Naive thymus-derived CD8-positive, alpha-beta T cell (primary cell): ENCODE data around the gene REM2. TPM values are rescaled to one million over a fixed set of nuclear protein-coding genes. Genes with fewer than 3 reads are reported as not detected.

Experiments
- ATAC-seq, 2 donors: fragments of 150-1000 bp; cut with Tn5 transposase in 1 of 2; sonication (Bioruptor Pico), chemical (Tn5 transposase) in 1 of 2; 1 replicate in 1 of 2; 2 replicates in 1 of 2; pipeline ENCODE4 v1.10.0; 2021; ENCODE audit warnings: mild to moderate bottlenecking in 2 of 2, moderate library complexity in 2 of 2
- POLR2A ChIA-PET: fragments of 350-600 bp; sonication (Branson Sonifier 250); formaldehyde crosslinking; loops from one replicate; lab custom pipeline; 2021; ENCODE audit warnings: antibody characterized with exemption; lab: Charles Lee
- DNase-seq, 10 donors: peaks; one replicate each; pipeline versions ENCODE4 v3.0.0 to v3.0.0-alpha.2; 2020 to 2022
- H3K27ac Mint-ChIP-seq, 10 donors: one replicate each; pipeline ENCODE4 v1.8.0; 2020 to 2022; ENCODE audit warnings: mild to moderate bottlenecking in 10 of 10, mixed read lengths in 10 of 10, moderate library complexity in 4 of 10, inconsistent platforms in 1 of 10
- H3K27me3 Mint-ChIP-seq, 5 donors: one replicate each; pipeline ENCODE4 v1.8.0; 2021 to 2022; ENCODE audit warnings: mixed read lengths in 5 of 5
- H3K36me3 Mint-ChIP-seq, 3 donors: one replicate each; pipeline ENCODE4 v1.8.0; 2020 to 2022; ENCODE audit warnings: mixed read lengths in 3 of 3, mild to moderate bottlenecking in 2 of 3, inconsistent platforms in 1 of 3
- H3K4me1 Mint-ChIP-seq, 4 donors: one replicate each; pipeline ENCODE4 v1.8.0; 2021 to 2022; ENCODE audit warnings: mixed read lengths in 4 of 4
- H3K4me3 Mint-ChIP-seq, 10 donors: one replicate each; pipeline ENCODE4 v1.8.0; 2020 to 2022; ENCODE audit warnings: mild to moderate bottlenecking in 10 of 10, mixed read lengths in 10 of 10, moderate library complexity in 6 of 10, inconsistent platforms in 1 of 10
- H3K9me3 Mint-ChIP-seq, 9 donors: one replicate each; pipeline ENCODE4 v1.8.0; 2020 to 2022; ENCODE audit warnings: mixed read lengths in 9 of 9, mild to moderate bottlenecking in 3 of 9, inconsistent platforms in 1 of 9, moderate library complexity in 1 of 9
- polyA plus RNA-seq, 3 donors: library from polyadenylated mRNA; unstranded; fragments of 300-500 nt; fragmentation: Illumina TruSeq; gene quantifications; one replicate each; pipeline ENCODE4 v1.2.3, GENCODE V29; 2021
- total RNA-seq, 8 experiments: library from RNA in 2 of 8; stranded (reverse) in 2 of 8; gene quantifications; one replicate each; pipeline ENCODE4 v1.2.3 and lab custom pipeline; 2021 to 2026

REM2 gene
- total and polyA plus RNA-seq, 5 experiments from 2014 or later = 0.15 to 5.7 (median 0.72) TPM

DNA sequence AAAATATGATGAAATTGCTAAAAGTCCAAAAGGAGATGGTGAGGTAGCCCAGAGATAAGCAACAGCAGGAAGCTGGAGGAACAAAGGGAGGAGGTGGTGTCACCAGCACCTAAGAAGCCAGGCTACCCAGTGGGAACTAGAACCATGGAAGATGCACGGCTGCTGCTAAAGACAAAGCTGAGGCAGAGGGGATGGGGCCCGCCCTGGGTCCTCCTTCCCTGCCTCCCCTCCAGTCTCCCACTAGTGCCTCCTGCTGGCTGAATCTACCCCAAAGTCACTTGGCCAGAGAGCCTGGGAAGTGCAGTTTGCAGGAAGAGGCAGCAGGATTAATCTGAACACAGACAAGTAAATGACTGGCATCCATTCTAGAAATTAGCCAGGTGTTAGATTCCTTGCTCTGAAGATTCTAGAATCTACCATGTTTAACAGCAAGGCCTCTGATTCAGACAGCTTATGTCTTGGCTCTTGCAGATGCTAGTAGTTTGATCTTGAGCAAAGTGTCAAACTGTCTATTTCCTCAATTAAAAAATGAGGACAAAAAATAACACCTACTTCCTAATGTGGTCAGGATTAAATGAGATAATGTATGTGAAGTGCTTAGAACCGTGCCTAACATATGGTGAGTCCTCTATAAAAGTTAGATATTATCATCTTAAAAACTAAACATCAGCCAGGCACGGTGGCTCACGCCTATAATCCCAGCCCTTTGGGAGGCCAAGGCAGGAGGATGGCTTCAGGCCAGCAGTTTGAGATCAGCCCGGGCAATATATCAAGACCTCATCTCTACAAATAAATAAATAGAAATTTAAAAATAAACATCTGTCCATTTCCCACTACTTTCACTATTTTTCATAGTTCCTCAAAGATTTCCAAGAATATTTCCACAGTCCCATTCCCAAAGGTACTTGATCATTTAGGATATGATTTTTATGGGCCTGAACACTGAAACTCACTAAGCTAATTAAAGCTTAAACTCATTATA lies 17.3 kb upstream of the REM2 start:
- ATAC-seq (no peak), DNase-seq (no peak)
- POLR2A ChIA-PET = interaction anchor here (0.6 to 1.5 kb wide), 5 partner anchors 10 to 294 kb away, joined by 3 to 6 read pairs (median 5); no protein-coding TSS in a partner anchor
- Mint-ChIP-seq H3K4me1 (peaks cover 5 to 15% (median 12%) of the 10 kb centered on the region in 4 donors), H3K27me3 (peaks cover 0 to 13% (median 6%) of the 10 kb centered on the region in 5 donors), H3K27ac (peak overlapping the region in 2 of 10 donors; percentile 24 to 87), H3K4me3 (no peak overlapping the region), H3K9me3 (no peaks in the 10 kb centered on the region), H3K36me3 (no peaks in the 10 kb centered on the region)

DNA sequence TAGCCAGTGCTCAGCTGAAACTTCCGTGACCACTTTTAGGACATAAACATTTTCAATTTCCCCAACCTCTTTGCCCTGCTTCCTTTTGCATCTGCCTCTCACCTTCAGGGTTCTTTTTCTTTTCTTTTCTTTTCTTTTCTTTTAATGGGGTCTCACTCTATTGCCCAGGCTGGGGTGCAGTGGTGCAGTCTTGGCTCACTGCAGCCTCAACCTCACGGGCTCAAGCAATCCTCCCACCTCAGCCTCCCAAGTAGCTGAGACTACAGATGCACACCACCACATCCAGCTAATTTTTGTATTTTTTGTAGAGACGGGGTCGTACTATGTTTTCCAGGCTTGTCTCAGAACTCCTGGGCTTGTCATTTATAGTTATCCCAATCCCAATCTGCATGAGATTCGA lies 16.1 kb upstream of the REM2 start:
- Mint-ChIP-seq H3K9me3 (no peaks in the 10 kb centered on the region), H3K27me3 (peaks cover 0 to 4% (median 1%) of the 10 kb centered on the region in 5 donors), H3K36me3 (no peaks in the 10 kb centered on the region), H3K27ac (peak overlapping the region in 2 of 10 donors; percentile 18 to 22), H3K4me1 (peaks cover 7 to 20% (median 17%) of the 10 kb centered on the region in 4 donors), H3K4me3 (no peak overlapping the region)
- ATAC-seq (no peak), DNase-seq (no peak)
- POLR2A ChIA-PET = interaction anchor here (1.5 kb wide), 1 partner anchor 295 kb away, joined by 3 read pairs; no protein-coding TSS in a partner anchor

DNA sequence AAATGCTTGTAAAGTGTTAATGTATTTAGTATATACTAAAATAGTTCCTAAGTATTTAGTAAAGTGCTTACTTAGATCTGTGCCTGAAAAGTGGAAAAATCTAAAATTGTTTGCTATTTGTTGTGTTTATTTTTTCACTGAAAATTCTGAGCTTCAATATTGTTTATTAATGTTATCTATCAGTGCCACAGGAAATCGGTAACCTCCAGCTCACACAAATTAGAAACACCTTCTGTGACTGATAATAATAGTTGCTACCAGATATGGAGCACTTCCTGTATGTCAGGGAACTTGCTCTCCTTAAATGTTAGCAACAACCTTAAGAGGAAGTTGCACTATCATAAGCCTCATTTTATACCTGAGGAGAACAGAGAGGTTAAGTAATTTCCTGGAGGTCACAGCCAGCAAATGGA lies 12.2 kb upstream of the REM2 start:
- peak in 2 of 10 donors; percentile 56 to 61 for DNase-seq
- peak in 1 of 2 donors; percentile 62 for ATAC-seq
- H3K4me1 Mint-ChIP-seq = peaks cover 11 to 39% (median 29%) of the 10 kb centered on the region in 4 donors
- peak overlapping the region; percentile 90 to 99 (median 94) for H3K4me3 Mint-ChIP-seq
- POLR2A ChIA-PET = interaction anchor here (0.6 to 7.2 kb wide), 20 partner anchors 11 to 1617 kb away, joined by 3 to 118 read pairs (median 3); partner anchors contain the start of genes ACIN1, C14orf119, MRPL52 and OXA1L
- H3K27ac Mint-ChIP-seq = peak overlapping the region; percentile 84 to 100 (median 98)
- peaks cover 0 to 31% (median 4%) of the 10 kb centered on the region in 3 donors for H3K36me3 Mint-ChIP-seq
- no peaks in the 10 kb centered on the region for H3K9me3 Mint-ChIP-seq
- no peaks in the 10 kb centered on the region for H3K27me3 Mint-ChIP-seq

DNA sequence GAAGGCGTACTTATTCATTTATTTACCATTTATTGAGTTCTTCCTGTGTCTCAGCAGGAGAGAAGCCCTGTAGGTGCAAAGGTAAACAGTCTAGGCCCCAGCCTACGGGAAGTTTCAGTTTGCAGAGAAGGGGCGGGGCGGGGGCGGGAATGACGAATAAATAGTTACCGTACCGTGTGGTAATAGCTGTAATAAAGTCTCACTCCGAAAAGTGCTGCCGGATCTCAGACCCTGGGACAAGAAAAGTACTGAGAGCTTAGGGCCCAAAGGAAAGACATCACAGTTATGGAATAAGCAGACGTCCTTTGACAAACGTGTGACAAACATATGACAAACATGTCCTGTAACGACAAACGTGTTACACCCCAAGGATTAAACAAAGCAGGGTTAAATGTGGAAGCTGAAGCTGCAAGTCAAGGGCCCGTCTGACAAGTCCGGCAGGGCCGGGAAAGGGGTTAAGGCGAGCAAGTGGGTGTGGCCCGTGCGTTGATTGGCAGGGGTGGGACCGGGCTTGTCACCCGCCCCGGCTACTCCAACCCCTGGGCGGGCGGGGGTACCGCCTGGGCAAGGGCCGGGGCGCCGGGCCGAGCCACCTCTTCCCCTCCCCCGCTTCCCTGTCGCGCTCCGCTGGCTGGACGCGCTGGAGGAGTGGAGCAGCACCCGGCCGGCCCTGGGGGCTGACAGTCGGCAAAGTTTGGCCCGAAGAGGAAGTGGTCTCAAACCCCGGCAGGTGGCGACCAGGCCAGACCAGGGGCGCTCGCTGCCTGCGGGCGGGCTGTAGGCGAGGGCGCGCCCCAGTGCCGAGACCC lies 11.6 kb upstream of the REM2 start, which contains the start of gene LRP10:
Gene LRP10 (plus strand): TSS at position 517 of the 809 bp plus-strand sequence. CDS start 564 bp downstream, outside the sequence.
- peaks cover 11 to 39% (median 32%) of the 10 kb centered on the region in 4 donors for H3K4me1 Mint-ChIP-seq
- POLR2A ChIA-PET = interaction anchor here (0.6 to 7.2 kb wide), 22 partner anchors 12 to 1617 kb away, joined by 3 to 118 read pairs (median 4); partner anchors contain the start of genes ACIN1, C14orf119, MRPL52 and OXA1L
- ATAC-seq (peak; percentile 76 to 79), DNase-seq (peak; percentile 59 to 86 (median 67))
- no peaks in the 10 kb centered on the region for H3K9me3 Mint-ChIP-seq
- H3K27ac Mint-ChIP-seq = peak within 1 kb of the TSS; percentile 84 to 100 (median 98)
- no peaks in the 10 kb centered on the region for H3K27me3 Mint-ChIP-seq
- peaks cover 0 to 37% (median 9%) of the 10 kb centered on the region in 3 donors for H3K36me3 Mint-ChIP-seq
- H3K4me3 Mint-ChIP-seq = peak within 1 kb of the TSS; percentile 90 to 99 (median 94)

DNA sequence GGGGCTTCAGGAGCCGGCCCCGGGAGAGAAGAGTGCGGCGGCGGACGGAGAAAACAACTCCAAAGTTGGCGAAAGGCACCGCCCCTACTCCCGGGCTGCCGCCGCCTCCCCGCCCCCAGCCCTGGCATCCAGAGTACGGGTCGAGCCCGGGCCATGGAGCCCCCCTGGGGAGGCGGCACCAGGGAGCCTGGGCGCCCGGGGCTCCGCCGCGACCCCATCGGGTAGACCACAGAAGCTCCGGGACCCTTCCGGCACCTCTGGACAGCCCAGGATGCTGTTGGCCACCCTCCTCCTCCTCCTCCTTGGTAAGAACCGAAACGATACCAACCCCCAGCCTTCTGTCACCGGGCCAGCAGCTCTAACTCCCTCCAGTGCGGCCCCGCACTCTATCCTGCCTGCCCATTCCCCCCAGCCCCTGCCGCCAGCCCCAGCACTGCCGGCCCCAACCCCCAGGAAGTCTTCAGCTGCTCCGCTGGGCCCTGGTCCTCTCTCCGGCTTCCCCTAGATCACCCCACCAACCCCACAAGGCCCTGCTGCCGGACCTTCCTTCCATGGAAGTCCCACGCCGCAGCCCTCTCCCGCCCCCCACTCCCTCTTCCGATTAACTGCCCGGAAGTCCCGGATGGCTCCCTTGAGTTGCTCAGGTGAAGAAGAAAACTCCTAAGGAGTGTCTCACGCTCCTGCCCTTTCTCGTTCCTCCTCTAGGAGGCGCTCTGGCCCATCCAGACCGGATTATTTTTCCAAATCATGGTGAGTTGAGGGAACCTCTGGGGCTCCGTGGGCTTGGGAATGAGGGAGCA lies 10.8 kb upstream of the REM2 start:
- Mint-ChIP-seq H3K36me3 (peaks cover 0 to 44% (median 9%) of the 10 kb centered on the region in 3 donors), H3K4me1 (peaks cover 9 to 39% (median 31%) of the 10 kb centered on the region in 4 donors), H3K4me3 (peak overlapping the region; percentile 90 to 99 (median 94)), H3K9me3 (no peaks in the 10 kb centered on the region), H3K27ac (peak overlapping the region; percentile 82 to 99 (median 98)), H3K27me3 (no peaks in the 10 kb centered on the region)
- DNase-seq = peak; percentile 49 to 81 (median 69)
- ATAC-seq = peak; percentile 46 to 49
- POLR2A ChIA-PET = interaction anchor here (0.6 to 7.2 kb wide), 16 partner anchors 11 to 1424 kb away, joined by 3 to 118 read pairs (median 8); partner anchors contain the start of genes MRPL52, OXA1L, RBM23 and REM2

DNA sequence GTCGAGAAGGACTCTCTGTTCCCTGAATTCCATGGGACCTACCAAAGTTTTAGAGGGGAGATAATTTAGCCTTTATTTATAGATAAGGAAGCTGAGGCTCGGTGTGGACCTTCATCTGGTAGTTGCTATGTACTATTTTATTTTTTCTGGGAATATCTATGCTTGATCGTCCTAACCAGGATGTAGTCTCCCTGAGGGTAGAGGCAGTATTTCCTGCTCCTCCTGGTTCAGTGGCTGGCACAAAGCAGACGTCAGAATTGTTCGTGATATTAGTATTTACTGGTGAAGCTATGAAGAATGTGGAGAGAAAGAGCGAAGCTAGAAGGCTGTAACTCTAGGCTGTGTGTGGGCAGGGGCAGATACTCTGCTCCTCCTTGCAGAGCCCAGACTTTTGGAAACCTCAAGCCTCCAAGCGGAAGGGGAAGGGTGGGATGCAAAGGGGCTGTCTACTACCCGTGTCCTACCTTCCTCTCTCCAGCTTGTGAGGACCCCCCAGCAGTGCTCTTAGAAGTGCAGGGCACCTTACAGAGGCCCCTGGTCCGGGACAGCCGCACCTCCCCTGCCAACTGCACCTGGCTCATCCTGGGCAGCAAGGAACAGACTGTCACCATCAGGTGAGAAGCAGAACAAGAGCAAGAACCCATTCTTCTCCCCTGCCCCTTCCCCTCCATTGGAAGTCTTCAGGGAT lies 10.0 kb upstream of the REM2 start:
- no peak for ATAC-seq
- Mint-ChIP-seq H3K9me3 (no peaks in the 10 kb centered on the region), H3K4me1 (peaks cover 11 to 39% (median 31%) of the 10 kb centered on the region in 4 donors), H3K27ac (peak overlapping the region; percentile 82 to 98 (median 91)), H3K27me3 (no peaks in the 10 kb centered on the region), H3K4me3 (peak overlapping the region; percentile 90 to 95 (median 92)), H3K36me3 (peaks cover 0 to 52% (median 13%) of the 10 kb centered on the region in 3 donors)
- POLR2A ChIA-PET = interaction anchor here (0.6 to 7.2 kb wide), 16 partner anchors 12 to 1423 kb away, joined by 3 to 118 read pairs (median 6); partner anchors contain the start of genes OXA1L, RBM23 and REM2
- no peak for DNase-seq

DNA sequence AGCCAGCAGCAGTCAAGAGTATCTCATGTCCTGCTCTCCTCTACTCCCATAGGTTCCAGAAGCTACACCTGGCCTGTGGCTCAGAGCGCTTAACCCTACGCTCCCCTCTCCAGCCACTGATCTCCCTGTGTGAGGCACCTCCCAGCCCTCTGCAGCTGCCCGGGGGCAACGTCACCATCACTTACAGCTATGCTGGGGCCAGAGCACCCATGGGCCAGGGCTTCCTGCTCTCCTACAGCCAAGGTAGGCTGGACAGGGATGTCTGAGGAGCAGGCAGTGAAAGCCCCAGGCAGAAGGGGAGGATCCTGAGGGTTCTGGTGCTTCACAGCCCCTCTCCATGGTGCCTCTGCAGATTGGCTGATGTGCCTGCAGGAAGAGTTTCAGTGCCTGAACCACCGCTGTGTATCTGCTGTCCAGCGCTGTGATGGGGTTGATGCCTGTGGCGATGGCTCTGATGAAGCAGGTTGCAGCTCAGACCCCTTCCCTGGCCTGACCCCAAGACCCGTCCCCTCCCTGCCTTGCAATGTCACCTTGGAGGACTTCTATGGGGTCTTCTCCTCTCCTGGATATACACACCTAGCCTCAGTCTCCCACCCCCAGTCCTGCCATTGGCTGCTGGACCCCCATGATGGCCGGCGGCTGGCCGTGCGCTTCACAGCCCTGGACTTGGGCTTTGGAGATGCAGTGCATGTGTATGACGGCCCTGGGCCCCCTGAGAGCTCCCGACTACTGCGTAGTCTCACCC lies 7.8 kb upstream of the REM2 start:
- ATAC-seq = no peak
- no peaks in the 10 kb centered on the region for H3K9me3 Mint-ChIP-seq
- no peak overlapping the region for H3K27ac Mint-ChIP-seq
- POLR2A ChIA-PET = interaction anchor here (7.2 kb wide), 1 partner anchor 11 kb away, joined by 118 read pairs; the partner anchor contains the start of gene REM2
- peak overlapping the region in 1 of 10 donors; percentile 45 for H3K4me3 Mint-ChIP-seq
- DNase-seq = no peak
- peaks cover 0 to 65% (median 17%) of the 10 kb centered on the region in 3 donors for H3K36me3 Mint-ChIP-seq
- no peaks in the 10 kb centered on the region for H3K27me3 Mint-ChIP-seq
- peaks cover 11 to 33% (median 29%) of the 10 kb centered on the region in 4 donors for H3K4me1 Mint-ChIP-seq

DNA sequence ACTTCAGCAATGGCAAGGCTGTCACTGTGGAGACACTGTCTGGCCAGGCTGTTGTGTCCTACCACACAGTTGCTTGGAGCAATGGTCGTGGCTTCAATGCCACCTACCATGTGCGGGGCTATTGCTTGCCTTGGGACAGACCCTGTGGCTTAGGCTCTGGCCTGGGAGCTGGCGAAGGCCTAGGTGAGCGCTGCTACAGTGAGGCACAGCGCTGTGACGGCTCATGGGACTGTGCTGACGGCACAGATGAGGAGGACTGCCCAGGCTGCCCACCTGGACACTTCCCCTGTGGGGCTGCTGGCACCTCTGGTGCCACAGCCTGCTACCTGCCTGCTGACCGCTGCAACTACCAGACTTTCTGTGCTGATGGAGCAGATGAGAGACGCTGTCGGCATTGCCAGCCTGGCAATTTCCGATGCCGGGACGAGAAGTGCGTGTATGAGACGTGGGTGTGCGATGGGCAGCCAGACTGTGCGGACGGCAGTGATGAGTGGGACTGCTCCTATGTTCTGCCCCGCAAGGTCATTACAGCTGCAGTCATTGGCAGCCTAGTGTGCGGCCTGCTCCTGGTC lies 7.2 kb upstream of the REM2 start:
- H3K4me3 Mint-ChIP-seq = peak overlapping the region in 1 of 10 donors; percentile 60
- H3K27me3 Mint-ChIP-seq = no peaks in the 10 kb centered on the region
- ATAC-seq = no peak
- H3K27ac Mint-ChIP-seq = peak overlapping the region in 1 of 10 donors; percentile 63
- H3K36me3 Mint-ChIP-seq = peaks cover 0 to 65% (median 17%) of the 10 kb centered on the region in 3 donors
- DNase-seq = no peak
- peaks cover 10 to 27% (median 23%) of the 10 kb centered on the region in 4 donors for H3K4me1 Mint-ChIP-seq
- POLR2A ChIA-PET = interaction anchor here (0.5 to 7.2 kb wide), 4 partner anchors 10 to 33 kb away, joined by 3 to 118 read pairs (median 5); partner anchors contain the start of gene REM2
- no peaks in the 10 kb centered on the region for H3K9me3 Mint-ChIP-seq

DNA sequence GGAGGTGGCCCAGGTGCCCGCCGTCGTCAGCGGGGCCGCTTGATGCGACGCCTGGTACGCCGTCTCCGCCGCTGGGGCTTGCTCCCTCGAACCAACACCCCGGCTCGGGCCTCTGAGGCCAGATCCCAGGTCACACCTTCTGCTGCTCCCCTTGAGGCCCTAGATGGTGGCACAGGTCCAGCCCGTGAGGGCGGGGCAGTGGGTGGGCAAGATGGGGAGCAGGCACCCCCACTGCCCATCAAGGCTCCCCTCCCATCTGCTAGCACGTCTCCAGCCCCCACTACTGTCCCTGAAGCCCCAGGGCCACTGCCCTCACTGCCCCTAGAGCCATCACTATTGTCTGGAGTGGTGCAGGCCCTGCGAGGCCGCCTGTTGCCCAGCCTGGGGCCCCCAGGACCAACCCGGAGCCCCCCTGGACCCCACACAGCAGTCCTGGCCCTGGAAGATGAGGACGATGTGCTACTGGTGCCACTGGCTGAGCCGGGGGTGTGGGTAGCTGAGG lies 6.0 kb upstream of the REM2 start:
- no peaks in the 10 kb centered on the region for H3K27me3 Mint-ChIP-seq
- ATAC-seq (no peak), DNase-seq (no peak)
- H3K36me3 Mint-ChIP-seq = peaks cover 0 to 65% (median 17%) of the 10 kb centered on the region in 3 donors
- no peaks in the 10 kb centered on the region for H3K9me3 Mint-ChIP-seq
- H3K4me1 Mint-ChIP-seq = peaks cover 13 to 28% (median 23%) of the 10 kb centered on the region in 4 donors
- POLR2A ChIA-PET = interaction anchor here (0.8 kb wide), 1 partner anchor 23 kb away, joined by 3 read pairs; no protein-coding TSS in a partner anchor
- H3K4me3 Mint-ChIP-seq = no peak overlapping the region
- peak overlapping the region in 1 of 10 donors; percentile 33 for H3K27ac Mint-ChIP-seq
